Tibial nerve (tissue), 3 donors: ENCODE results near the gene OGA.

ENCODE experiments used
- EP300 ChIP-seq, 2 donors: sonication (generic); formaldehyde crosslinking; IDR thresholded peaks; one replicate each; pipeline ENCODE4 v1.6.1; 2017; ENCODE audit warnings: antibody characterized with exemption in 2 of 2, mild to moderate bottlenecking in 1 of 2
- POLR2A ChIP-seq, 2 donors: fragments of 450-650 bp; IDR thresholded peaks; one replicate each; pipeline ENCODE4 v1.6.1; 2017; ENCODE audit warnings: antibody characterized with exemption in 2 of 2, mild to moderate bottlenecking in 2 of 2, moderate library complexity in 2 of 2

GRCh38 chr10:101827919-101828600 is 9.8 kb upstream of the OGA start:
- TF ChIP-seq POLR2A (IDR thresholded peaks at IDR 0.05), result no peak
- no peak for TF ChIP-seq EP300 (IDR thresholded peaks at IDR 0.05)
